Suprapubic skin (tissue), 4 donors: ENCODE results near the gene PTH2R. TPM values are rescaled to one million over a fixed set of nuclear protein-coding genes. Genes with fewer than 3 reads are reported as not detected.

Experiments
- DNase-seq, 2 donors: peaks; one replicate each; pipeline ENCODE4 v3.0.0-alpha.2; 2019; ENCODE audit warnings: low spot score in 2 of 2
- H3K27ac ChIP-seq: fragments of 200-600 bp; sonication (generic); one replicate; pipeline ENCODE4 v1.5.1; 2019
- H3K27me3 ChIP-seq: fragments of 200-600 bp; sonication (generic); one replicate; pipeline ENCODE4 v1.5.1; 2019
- H3K36me3 ChIP-seq: fragments of 200-600 bp; sonication (generic); one replicate; pipeline ENCODE4 v1.5.1; 2019
- H3K4me1 ChIP-seq: fragments of 200-600 bp; sonication (generic); one replicate; pipeline ENCODE4 v1.5.1; 2019
- H3K4me3 ChIP-seq: fragments of 200-600 bp; sonication (generic); one replicate; pipeline ENCODE4 v1.5.1; 2019; ENCODE audit warnings: mild to moderate bottlenecking
- H3K9me3 ChIP-seq: fragments of 200-600 bp; sonication (generic); one replicate; pipeline ENCODE4 v1.5.1; 2019
- EP300 ChIP-seq: sonication (generic); formaldehyde crosslinking; IDR thresholded peaks from one replicate; pipeline ENCODE4 v1.6.1; 2017; ENCODE audit warnings: antibody characterized with exemption
- POLR2A ChIP-seq, 2 donors: fragments of 450-650 bp; IDR thresholded peaks; one replicate each; pipeline ENCODE4 v1.6.1; 2017; ENCODE audit warnings: antibody characterized with exemption in 2 of 2, mild to moderate bottlenecking in 2 of 2, moderate library complexity in 2 of 2
- POLR2AphosphoS5 ChIP-seq, 3 donors: sonication (generic); formaldehyde crosslinking; IDR thresholded peaks; one replicate each; pipeline ENCODE4 v1.6.1; 2017; ENCODE audit warnings: antibody characterized with exemption in 3 of 3
- WGBS: methylation state at CpG from one replicate; pipeline ENCODE4 v1.1.5; 2018; 5-methylcytosine and 5-hydroxymethylcytosine counted together
- total RNA-seq, 4 donors: library from RNA; depleted of rRNA; stranded (reverse); fragments of >200 nt; gene quantifications; one replicate each; pipeline ENCODE4 v1.1.0, GENCODE V29; 2016
- TF ChIP-seq, protein P1 (sequence below), 2 donors: fragments of 200-600 bp in 1 of 2; fragments of 450-650 bp in 1 of 2; sonication (generic) in 1 of 2; IDR thresholded peaks; one replicate each; pipeline ENCODE4 v1.5.1; 2016 to 2019; ENCODE audit warnings: antibody characterized with exemption in 2 of 2, mild to moderate bottlenecking in 1 of 2, moderate library complexity in 1 of 2

Gene PTH2R
- total RNA-seq, 4 donors from 2014 or later = 0.56 TPM; not detected in 3

GRCh38 chr2:208399201-208399600 is 7.4 kb upstream of the PTH2R start:
- Histone ChIP-seq H3K4me3 (no peak overlapping the region), H3K4me1 (no peaks in the 10 kb centered on the region), H3K27me3 (peaks cover 23% of the 10 kb centered on the region), H3K36me3 (no peaks in the 10 kb centered on the region), H3K27ac (no peak overlapping the region), H3K9me3 (peaks cover 3% of the 10 kb centered on the region)
- 54% methylated on average over 1 of the region's 1 CpG for WGBS
- TF ChIP-seq POLR2A (IDR thresholded peaks at IDR 0.05) = no peak
- TF ChIP-seq POLR2AphosphoS5 (IDR thresholded peaks at IDR 0.05) = no peak
- TF ChIP-seq, protein P1, sequence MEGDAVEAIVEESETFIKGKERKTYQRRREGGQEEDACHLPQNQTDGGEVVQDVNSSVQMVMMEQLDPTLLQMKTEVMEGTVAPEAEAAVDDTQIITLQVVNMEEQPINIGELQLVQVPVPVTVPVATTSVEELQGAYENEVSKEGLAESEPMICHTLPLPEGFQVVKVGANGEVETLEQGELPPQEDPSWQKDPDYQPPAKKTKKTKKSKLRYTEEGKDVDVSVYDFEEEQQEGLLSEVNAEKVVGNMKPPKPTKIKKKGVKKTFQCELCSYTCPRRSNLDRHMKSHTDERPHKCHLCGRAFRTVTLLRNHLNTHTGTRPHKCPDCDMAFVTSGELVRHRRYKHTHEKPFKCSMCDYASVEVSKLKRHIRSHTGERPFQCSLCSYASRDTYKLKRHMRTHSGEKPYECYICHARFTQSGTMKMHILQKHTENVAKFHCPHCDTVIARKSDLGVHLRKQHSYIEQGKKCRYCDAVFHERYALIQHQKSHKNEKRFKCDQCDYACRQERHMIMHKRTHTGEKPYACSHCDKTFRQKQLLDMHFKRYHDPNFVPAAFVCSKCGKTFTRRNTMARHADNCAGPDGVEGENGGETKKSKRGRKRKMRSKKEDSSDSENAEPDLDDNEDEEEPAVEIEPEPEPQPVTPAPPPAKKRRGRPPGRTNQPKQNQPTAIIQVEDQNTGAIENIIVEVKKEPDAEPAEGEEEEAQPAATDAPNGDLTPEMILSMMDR (IDR thresholded peaks at IDR 0.05) = no peak
- no peak for TF ChIP-seq EP300
- no peak for DNase-seq

GRCh38 chr2:208407667-208408066 is 1.1 kb downstream of the PTH2R start:
- H3K4me1 ChIP-seq = peaks cover 13% of the 10 kb centered on the region
- H3K27me3 ChIP-seq = peaks cover 43% of the 10 kb centered on the region
- WGBS = 28% methylated on average over 9 of the region's 9 CpGs
- H3K9me3 ChIP-seq = no peaks in the 10 kb centered on the region
- H3K36me3 ChIP-seq = no peaks in the 10 kb centered on the region
- no peak for TF ChIP-seq POLR2AphosphoS5 (IDR thresholded peaks at IDR 0.05)
- H3K4me3 ChIP-seq = no peak overlapping the region
- no peak overlapping the region for H3K27ac ChIP-seq
- DNase-seq = no peak

DNA sequence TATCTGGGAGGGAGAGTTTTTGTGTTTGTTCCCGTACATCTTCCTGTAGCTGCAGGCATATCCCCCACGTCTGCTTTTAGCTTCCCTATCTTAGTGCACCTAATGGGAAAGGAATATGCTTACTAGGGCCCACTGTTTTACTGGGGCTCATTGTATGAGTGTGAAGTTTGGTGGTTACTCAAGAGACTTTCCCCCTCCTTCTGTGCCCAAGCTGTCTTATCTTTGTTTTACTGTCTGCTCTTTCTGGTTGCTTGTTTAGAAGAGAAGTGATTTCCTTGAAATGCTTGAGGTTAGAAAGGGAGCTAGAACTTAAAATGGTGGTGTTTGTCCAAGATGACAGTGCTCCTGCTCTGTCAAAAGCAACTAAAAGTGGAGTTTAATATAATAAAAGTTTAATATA is 7.3 kb downstream of the PTH2R start:
- WGBS = 64% methylated on average over 2 of the region's 2 CpGs
- Histone ChIP-seq H3K27ac (no peak overlapping the region), H3K9me3 (no peaks in the 10 kb centered on the region), H3K4me3 (no peak overlapping the region), H3K4me1 (no peaks in the 10 kb centered on the region), H3K36me3 (no peaks in the 10 kb centered on the region), H3K27me3 (no peaks in the 10 kb centered on the region)
- no peak for TF ChIP-seq POLR2A (IDR thresholded peaks at IDR 0.05)
- TF ChIP-seq, protein P1 (IDR thresholded peaks at IDR 0.05) = no peak
- no peak for TF ChIP-seq POLR2AphosphoS5 (IDR thresholded peaks at IDR 0.05)
- TF ChIP-seq EP300 = no peak
- no peak for DNase-seq

GRCh38 chr2:208415255-208415654 is 8.7 kb downstream of the PTH2R start:
- Histone ChIP-seq H3K36me3 (no peaks in the 10 kb centered on the region), H3K4me3 (no peak overlapping the region), H3K27ac (no peak overlapping the region), H3K4me1 (no peaks in the 10 kb centered on the region), H3K9me3 (no peaks in the 10 kb centered on the region), H3K27me3 (no peaks in the 10 kb centered on the region)
- WGBS = 86% methylated on average over 4 of the region's 4 CpGs
- no peak for DNase-seq
- TF ChIP-seq POLR2AphosphoS5 (IDR thresholded peaks at IDR 0.05) = no peak
- TF ChIP-seq EP300 = no peak
- no peak for TF ChIP-seq POLR2A (IDR thresholded peaks at IDR 0.05)
- TF ChIP-seq, protein P1 (IDR thresholded peaks at IDR 0.05) = no peak

GRCh38 chr2:208415897-208416296 is 9.3 kb downstream of the PTH2R start:
- Histone ChIP-seq H3K27ac (no peak overlapping the region), H3K9me3 (no peaks in the 10 kb centered on the region), H3K4me3 (no peak overlapping the region), H3K36me3 (no peaks in the 10 kb centered on the region), H3K4me1 (no peaks in the 10 kb centered on the region), H3K27me3 (no peaks in the 10 kb centered on the region)
- 63% methylated on average over 2 of the region's 2 CpGs for WGBS
- TF ChIP-seq EP300 = no peak
- no peak for TF ChIP-seq POLR2AphosphoS5 (IDR thresholded peaks at IDR 0.05)
- TF ChIP-seq POLR2A (IDR thresholded peaks at IDR 0.05) = no peak
- TF ChIP-seq, protein P1 (IDR thresholded peaks at IDR 0.05) = no peak
- no peak for DNase-seq

DNA sequence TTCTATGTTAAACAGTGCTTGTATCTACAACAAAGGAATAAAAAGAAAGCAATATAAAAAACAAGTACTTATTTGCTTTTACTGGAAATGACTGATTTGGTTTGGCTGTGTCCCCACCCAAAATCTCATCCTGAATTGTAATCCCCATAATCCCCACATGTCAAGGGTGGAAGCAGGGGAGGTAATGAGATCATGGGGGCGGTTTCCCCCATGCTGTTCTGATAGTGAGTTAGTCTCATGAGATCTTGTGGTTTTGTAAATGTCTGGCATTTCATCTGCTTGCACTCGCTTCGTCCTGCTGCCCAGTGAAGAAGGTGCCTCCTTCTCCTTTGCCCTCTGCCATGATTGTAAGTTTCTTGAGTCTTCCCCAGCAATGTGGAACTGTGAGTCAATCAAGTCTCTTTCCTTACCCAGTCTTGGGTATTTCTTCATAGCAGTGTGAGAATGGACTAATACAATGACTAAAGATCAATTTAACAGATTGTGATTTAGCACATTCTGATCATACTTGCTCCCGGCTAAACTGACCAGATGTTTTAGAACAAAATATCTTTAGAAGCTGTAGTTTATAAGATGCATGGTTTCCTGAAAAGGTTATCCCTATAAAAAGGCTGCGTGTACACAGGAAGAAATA is 19.9 kb downstream of the PTH2R start:
- H3K27me3 ChIP-seq = no peaks in the 10 kb centered on the region
- H3K4me1 ChIP-seq = no peaks in the 10 kb centered on the region
- H3K36me3 ChIP-seq = no peaks in the 10 kb centered on the region
- no peak overlapping the region for H3K4me3 ChIP-seq
- TF ChIP-seq POLR2AphosphoS5 (IDR thresholded peaks at IDR 0.05) (no peak), POLR2A (IDR thresholded peaks at IDR 0.05) (no peak), EP300 (no peak)
- TF ChIP-seq, protein P1 (IDR thresholded peaks at IDR 0.05) = no peak
- no peaks in the 10 kb centered on the region for H3K9me3 ChIP-seq
- no peak for DNase-seq
- 82% methylated on average over 5 of the region's 5 CpGs for WGBS
- H3K27ac ChIP-seq = no peak overlapping the region
